Mammary epithelial cell (primary cell): Measurements from ENCODE around the gene LDLRAD4.

ENCODE experiments used
- EZH2 ChIP-seq: IDR thresholded peaks from 2 replicates; pipeline ENCODE4 v1.6.1; 2012; ENCODE audit warnings: low read length, inconsistent platforms, borderline replicate concordance
- TF ChIP-seq, protein P1 (sequence below), 2 donors: IDR thresholded peaks in 1 of 2; conservative IDR thresholded peaks in 1 of 2; 2 replicates each; pipeline ENCODE4 v1.5.1; 2011 to 2012; ENCODE audit warnings: inconsistent platforms in 2 of 2, low read length in 2 of 2, mild to moderate bottlenecking in 2 of 2, control low read depth in 1 of 2, low read depth in 1 of 2; ENCODE audit not compliant: insufficient read depth in 1 of 2; ENCODE audit errors: extremely low read depth in 1 of 2

DNA sequence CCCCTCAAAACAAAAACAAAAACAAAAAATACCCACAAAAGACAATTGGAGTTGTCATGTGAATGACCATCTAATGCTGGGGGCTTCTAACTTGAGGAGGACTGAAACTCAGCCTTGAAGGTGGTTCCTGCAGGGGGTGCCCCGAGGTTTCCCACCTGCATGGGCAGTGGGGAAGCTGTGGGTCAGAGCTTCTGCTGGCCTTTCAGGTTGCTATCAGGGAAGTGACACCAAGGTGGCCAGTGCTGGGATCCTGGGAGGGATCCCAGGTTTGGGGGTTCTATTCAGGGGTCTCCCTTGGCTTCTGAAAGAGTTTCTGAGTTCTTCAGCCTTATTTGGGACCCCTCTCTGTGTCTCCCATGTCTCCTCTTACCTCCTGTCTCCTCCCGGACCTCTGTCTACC lies 62.8 kb downstream of the LDLRAD4 start:
- TF ChIP-seq, protein P1, sequence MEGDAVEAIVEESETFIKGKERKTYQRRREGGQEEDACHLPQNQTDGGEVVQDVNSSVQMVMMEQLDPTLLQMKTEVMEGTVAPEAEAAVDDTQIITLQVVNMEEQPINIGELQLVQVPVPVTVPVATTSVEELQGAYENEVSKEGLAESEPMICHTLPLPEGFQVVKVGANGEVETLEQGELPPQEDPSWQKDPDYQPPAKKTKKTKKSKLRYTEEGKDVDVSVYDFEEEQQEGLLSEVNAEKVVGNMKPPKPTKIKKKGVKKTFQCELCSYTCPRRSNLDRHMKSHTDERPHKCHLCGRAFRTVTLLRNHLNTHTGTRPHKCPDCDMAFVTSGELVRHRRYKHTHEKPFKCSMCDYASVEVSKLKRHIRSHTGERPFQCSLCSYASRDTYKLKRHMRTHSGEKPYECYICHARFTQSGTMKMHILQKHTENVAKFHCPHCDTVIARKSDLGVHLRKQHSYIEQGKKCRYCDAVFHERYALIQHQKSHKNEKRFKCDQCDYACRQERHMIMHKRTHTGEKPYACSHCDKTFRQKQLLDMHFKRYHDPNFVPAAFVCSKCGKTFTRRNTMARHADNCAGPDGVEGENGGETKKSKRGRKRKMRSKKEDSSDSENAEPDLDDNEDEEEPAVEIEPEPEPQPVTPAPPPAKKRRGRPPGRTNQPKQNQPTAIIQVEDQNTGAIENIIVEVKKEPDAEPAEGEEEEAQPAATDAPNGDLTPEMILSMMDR (conservative IDR thresholded peaks at IDR 0.05 in 1 of 2, IDR thresholded peaks at IDR 0.05 in 1 of 2; ENCODE audit: extremely low read depth in 1 of 2, insufficient read depth in 1 of 2, low read depth in 1 of 2, low read length in 2 of 2): no peak
- no peak for TF ChIP-seq EZH2
